RPMI7951 (cell line): Measurements from ENCODE around the gene SCGB3A1. TPM values are rescaled to one million over a fixed set of nuclear protein-coding genes. Genes with fewer than 3 reads are reported as not detected.

ENCODE experiments used
- DNase-seq: peaks from one replicate; pipeline ENCODE4 v3.0.0-alpha.2; 2012; ENCODE audit warnings: low read depth
- total RNA-seq: library from RNA; depleted of rRNA; stranded (reverse); fragments of >200 nt; shearing (Covaris generic); gene quantifications from 2 replicates; pipeline ENCODE4 v1.2.3, GENCODE V29; 2014; rRNA removed

SCGB3A1 gene, protein sequence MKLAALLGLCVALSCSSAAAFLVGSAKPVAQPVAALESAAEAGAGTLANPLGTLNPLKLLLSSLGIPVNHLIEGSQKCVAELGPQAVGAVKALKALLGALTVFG
- total RNA-seq: not detected in 2 replicates

DNA sequence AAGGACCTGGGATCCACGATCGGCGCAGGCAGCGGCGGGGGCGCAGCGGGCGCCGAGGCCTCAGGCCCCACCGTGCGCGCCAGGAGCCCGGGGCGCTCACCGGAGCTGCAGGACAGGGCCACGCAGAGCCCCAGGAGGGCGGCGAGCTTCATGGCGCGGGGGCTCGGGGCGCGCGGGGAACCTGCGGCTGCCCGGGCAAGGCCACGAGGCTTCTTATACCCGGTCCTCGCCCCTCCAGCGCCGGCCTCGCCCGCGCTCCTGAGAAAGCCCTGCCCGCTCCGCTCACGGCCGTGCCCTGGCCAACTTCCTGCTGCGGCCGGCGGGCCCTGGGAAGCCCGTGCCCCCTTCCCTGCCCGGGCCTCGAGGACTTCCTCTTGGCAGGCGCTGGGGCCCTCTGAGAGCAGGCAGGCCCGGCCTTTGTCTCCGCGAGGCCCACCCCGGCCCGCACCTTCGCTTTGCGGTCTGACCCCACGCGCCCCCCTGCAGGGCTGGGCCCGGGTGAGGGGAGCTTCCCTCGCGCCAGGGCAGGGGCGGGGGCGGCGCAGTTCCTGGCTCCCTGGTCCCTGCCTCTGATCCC lies at the start of gene SCGB3A1:
TSS of gene SCGB3A1 (minus strand) at position 189 of the 577 bp plus-strand sequence. CDS start at position 152, 37 bp downstream.
- DNase-seq: no peak

DNA sequence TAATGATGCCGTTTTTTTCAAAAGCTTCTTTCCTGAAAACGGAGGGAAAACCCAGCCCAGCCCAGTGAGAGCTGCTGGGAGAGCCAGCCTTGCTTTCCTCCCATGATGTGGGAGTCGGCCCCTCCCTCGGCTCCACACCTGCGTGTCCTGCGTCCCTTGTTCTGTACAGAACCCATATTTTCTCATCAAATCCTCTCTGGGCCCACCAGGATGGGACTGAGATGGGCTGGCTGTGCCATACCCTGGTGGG lies 49.2 kb upstream of the SCGB3A1 start:
- DNase-seq: no peak

DNA sequence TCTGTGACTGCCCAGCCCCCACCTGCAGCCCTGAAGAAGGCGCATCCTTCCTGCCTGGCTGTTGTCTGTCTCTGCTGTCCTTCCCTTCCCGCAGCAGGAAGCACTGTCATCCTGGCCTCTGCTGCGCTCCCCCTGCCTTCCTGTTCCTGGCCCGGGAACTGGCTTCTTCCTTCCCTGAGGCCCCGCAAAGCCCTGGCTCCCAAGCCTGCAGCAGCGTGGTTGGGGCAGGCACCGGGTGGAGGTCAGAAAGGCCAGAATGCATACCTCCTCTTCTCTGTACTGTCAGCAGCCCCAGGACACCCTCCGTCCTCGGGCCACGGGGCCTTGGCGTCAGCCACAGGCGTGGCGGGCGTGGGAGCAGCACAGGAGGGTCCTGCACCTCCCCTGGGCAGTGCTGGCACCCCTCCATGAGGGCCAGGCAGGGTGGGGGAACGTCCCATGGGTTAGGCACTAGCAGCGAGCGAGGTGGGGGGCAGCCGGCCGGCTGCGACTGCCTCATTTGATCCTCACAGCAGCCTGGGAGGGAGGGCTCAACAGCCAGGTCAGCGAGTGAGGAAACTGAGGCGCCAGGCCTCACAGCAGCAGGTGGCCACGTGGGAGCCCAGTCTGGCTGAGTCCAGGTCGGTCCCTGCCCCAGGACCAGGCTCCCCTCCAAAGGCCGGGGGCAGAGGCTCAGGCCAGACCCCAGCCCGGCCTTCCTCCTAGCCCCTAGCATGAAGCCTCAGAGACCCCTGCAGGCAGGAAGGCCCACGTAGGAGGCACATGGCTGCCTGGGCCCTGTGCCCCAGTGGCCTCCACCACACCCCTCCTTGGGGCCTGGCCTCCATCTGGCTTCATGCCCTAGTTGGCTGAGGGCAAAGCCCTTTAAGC lies 48.7 kb upstream of the SCGB3A1 start:
- DNase-seq: no peak

DNA sequence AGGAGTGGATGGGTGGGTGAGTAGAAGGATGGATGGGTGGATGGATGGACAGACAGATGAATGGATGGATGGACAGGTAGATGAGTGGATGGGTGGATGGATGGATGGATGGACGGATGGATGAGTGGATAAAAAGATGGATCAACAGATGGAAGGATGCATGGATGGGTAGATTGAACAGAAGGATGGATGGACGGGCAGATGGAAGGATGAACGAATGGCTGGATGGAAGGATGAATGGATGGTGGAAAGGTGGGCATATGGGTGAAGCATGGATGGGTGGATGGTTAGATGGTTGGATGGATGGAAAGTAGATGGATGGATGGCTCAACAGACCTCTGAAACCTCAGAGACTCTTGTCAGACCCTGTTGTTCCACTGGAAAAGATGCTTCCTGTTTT lies 48.0 kb upstream of the SCGB3A1 start:
- no peak for DNase-seq

DNA sequence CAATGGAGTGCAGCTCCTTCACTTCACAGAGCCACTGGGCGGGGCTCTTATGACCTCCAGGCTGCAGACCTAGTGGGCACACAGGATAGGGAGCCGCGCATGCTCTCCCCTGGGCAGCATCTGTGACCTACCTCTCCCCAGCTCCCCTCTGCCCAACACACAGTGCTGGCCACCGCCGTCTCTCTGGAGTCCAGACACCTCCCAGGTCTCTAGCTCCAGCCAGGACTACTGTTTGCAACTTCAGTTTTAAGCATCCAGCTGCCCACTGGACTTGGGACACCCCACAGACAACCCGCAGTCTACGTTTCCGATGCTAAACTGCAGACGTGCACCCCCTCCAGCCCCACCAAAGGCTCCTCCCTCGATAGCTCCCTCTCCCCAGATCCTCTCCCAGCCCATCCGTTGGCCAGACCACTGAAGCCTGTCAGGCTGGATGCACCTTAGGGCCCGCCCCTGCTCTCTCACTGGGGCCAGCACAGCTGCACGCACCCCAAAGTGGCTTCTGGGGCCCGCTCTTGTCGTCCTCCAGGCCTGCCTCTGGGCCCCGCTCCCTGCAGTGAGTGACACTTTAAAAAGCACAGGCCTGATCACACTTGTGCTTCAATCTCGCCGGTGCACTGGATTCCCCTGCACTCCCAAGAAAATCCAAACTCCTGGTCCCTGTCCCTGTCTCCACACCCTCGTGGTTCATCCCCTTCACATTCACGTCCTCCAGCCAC lies 46.8 kb upstream of the SCGB3A1 start:
- no peak for DNase-seq

DNA sequence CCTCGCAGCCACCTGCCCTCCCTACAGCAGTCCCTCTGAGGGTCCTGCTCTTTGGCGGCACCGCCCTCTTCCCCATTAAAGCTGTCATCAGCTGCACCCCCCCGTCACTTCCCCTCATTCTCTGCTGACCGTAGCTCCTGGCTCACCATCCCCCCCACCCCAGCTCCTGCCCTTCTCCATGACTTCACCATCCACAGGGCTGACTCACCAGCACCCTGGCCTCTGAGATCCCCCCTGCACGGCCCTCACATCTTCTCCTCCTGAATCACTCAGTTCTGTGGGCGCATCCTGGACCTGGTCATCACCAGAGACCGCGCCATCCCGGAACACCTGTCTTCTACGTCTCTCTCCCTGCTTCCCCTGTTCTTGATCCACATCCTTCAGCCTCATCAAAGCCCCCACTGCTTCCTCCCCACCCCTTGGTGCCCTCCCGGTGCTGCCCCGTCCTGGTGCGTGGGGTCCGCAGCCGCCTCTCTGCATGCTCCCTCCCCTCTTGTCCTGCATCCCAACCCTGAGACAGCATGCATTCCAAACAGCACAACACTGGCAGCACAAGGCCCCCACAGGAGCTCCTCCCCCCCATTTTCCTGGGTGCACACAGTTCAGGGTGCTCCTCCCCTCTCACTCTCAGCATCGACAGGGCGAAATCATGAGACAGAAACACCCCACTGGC lies 45.2 kb upstream of the SCGB3A1 start:
- DNase-seq: no peak

DNA sequence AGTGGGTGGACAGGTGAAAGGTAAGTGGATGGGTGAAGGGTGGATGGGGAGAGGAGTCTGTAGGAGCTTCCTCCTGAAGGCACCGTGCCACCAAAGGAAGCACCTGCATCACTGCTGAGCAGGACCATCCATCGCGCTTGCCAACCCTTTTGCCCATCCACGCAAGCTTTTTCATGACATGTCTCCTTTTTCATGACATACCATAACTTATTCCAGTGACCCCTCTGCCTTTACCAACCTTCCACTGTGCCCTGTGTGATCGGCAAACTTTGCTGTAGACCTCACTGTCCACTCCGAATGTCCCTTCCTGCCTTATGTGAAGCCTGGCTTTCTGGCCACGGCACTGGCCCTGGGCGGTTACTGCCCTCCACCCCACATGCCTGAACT lies 44.7 kb upstream of the SCGB3A1 start:
- DNase-seq: no peak

DNA sequence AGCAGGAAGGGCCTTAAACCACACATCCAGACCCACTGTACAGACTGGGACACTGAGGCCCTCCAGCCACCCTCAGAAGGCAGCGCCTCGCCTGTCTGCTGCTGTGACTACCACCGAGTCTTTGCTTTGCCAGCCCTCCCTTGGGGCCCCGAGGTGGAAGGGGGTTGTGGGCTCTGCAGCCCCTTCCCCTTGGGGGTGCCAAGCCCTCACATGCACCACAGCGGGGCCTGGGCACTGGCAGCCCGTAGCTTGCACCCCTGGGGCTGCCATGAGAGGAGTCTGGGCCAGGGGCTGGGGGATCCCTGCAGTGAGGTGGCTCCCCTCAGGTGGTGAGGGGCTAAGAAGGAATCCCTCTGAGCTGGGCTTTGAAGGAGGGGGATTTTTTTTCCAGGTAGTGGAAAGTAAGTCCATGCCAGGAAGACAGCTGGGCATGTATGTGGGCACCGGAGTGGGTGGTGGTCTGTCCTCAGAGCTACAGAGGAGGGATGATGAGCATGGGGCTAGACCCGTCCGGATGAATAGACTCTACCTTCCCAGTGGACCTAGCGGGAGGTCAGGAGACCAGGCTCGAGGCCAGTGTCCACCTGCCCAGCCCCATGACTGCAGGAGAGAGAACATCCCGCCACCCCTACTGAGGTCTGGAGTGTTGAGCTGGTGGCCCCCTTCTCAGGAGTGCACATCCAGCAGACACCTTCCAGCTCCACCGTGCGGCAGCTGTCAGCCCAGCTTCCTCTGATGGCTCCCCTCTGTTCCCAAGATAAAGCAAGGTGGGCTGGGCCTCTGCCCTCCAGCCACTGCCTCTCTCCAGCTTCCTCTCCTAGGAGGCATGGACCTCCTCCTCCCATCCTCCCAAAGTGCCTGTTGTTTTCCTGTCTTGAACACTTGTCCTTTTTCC lies 42.2 kb upstream of the SCGB3A1 start:
- DNase-seq: no peak

DNA sequence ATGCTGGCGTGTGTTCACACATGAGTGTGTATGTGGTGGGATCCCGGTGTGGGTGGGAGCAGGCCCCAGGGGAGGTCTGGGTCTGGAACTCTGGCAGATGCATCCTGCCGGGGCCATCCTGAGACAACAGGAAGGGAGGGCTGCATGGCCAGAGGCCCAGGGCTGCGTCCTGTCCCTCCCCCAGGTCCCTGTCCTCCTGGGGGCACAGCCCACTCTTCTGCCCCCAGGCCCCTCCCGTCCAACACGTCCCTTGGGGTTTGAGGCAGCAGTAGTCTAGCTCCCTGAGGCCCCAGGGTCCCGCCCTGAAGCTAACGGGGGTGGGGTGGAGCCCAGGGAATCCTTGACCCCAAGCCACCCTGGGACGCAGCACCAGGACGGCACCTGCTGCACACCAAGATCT lies 41.5 kb upstream of the SCGB3A1 start:
- no peak for DNase-seq

DNA sequence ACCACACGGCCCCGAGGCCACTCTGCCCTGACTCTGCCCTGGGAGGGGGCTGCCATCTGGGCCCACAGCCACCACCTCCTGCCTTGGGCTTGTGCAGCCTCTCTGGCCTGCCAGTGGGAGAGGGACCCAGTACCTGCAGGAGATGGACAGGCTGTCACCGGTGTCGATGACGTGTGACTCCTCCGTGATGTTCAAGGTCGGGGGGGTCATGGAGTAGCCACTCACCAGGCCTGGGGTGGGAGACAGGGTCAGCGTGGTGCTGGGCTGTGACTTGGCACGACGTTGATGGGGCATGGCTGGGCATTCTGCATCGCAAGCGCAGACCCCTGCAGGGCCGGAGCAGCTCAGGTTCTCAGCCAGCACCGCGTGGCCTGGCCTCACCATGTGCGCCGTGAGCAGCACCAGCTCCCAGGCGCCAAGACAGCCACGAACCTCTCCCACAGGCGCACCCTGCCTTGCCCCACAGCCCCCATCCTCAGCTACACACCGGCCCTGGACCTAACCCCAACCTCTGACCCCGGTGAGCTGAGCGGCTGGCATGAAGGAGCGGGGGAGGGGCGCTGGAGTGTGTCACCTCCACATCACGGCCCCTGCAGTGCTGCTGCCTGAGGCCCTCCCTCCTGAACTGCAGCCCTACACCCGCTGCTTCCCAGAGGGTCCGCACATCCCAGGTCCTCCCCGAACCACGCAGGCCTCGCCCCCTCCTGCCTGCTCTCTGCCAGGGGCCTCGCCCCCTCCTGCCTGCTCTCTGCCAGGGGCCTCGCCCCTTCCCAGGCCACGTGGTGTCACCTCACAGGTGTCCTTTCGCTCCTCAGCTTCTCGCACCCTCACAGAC lies 40.5 kb upstream of the SCGB3A1 start:
- no peak for DNase-seq

DNA sequence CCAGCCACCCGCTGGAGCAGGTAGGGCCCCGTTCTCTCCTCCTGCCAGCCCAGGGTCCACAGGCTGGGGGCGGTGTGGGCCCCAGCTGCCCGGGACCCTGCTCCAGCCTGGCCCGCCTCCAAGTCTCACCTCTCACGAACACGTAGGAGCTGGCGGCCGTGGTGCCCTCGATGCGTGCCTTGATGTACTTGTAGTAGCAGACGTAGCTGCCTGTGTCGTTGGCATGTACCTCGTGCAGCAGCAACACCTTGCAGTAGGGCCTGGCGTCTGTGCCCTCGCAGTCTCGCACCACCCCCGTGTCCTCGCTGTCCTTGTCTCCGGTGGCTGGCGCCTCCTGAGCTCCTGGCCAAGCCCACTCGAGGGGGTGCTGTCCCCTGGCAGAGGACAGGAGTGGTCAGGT lies 39.1 kb upstream of the SCGB3A1 start:
- no peak for DNase-seq

DNA sequence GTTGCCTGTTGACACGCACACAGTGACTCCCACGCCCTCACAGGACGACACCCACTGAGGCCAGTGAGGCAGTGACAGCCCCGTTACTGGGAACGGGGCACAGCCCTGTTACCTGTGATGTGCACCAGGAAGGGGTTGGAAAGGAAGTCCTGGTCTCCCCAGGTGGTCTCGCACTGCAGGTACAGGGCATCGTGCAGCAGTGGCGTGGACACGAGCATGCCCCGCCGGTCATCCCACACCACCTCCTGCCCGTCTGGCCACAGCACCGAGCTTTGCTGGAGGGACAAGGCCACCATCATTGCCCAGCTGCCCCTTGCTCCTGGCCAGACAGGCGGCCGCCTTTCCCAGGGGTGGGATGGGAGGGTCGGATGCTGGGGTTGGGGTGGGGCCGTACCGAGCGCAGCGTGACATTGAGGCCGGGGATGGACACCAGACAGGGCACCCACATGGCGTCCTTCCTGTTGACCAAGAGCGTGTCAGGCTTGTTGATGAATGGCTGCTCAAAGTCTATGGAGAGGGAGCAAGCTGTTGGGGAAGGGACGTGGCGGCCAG lies 38.6 kb upstream of the SCGB3A1 start:
- DNase-seq: no peak

DNA sequence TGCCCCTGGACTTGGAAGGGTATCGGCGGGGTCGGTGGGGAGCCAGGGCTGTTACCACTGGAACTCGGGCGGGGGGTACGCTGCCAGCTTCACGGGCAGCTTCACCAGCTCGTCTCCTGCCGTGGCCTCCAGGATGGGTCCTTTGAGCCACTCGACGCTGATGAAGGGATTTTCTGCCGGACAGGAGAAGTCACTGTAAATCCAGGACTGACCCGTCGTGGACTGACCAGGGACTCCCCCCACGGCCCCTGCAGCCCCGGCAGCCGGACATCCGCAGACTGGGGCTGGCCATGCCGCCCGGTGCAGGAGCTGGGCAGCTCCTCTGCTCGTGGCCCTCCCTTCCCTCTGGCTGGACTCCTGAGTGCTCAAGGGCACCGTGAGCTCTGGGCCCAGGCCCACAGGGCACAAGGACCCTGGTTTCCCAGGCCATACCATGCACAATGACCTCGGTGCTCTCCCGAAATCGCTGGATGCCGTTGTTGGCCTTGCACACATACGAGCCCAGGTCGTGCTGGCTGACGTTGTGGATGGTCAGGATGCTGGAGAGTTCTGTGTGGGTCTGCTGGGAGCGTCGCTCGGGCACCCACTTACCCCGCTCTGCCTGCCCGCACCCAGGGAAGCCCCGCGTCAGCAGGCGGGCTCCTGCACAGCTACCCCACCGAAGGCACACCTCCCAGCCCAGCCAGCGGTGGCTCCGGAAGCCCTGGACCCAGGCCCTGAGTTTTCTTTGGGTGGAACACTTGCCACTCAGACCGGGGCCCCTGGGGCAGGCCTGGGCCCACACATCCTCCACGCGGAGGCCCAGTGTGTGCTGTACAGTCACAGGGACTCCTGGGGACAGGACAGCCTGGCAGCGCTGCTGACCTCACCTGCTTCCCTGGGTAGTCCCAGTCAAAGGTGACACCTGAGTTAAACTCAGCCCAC lies 37.8 kb upstream of the SCGB3A1 start:
- no peak for DNase-seq

DNA sequence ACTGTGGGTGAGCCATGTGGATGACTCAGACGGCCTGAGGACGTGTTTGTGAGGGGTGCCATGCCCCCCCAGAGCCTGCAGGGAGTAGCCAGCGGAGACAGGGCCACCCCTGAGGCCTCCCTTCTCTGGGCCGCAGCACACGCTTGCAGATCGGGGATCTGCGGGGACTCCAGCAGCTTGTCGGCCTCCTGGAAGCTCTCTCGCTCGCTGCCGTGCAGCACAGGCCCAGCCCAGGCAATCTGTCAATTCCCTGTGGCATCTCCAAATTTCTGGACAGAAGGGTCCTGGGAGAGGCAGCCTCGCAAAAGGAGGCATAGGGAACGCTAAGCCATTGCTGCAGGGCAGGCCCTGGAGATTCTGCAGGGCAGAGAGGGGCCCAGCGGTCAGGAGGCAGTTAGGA lies 36.9 kb upstream of the SCGB3A1 start:
- DNase-seq: no peak

DNA sequence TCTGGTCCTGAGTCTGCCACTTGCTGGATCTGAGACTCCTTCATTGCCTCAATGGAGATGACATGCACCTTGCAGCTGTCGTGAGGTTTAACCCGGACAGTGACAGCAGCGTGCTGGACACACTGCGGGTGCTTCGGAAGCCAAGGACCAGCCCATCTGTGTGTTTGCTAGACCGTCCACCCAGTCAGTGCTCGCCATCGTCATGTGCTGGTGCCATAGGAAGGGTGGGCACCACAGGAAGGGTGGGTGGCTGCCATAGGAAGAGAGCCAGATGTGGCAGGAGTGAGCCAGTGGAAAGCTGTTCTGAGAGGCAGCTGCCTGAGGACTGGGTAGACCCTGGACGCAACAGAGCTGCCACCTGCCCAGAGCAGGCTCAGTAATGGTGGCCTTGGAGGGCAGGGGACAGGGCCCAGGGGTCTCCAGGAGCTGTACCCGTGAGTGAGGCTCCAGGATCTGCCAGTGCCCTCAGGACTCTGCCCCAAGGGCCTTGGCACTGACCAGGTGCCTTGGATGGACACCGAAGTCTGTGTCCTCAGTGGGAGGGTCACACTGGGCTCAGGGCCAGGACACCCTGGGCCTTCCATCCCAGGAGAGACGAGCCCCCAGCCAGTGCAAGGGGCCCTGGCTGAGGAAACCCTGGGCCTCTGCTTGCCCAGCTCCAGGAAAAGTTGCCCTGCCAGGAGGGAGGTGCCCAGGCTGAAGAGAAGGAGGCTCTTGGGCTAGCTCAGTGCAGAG lies 36.3 kb upstream of the SCGB3A1 start:
- no peak for DNase-seq

DNA sequence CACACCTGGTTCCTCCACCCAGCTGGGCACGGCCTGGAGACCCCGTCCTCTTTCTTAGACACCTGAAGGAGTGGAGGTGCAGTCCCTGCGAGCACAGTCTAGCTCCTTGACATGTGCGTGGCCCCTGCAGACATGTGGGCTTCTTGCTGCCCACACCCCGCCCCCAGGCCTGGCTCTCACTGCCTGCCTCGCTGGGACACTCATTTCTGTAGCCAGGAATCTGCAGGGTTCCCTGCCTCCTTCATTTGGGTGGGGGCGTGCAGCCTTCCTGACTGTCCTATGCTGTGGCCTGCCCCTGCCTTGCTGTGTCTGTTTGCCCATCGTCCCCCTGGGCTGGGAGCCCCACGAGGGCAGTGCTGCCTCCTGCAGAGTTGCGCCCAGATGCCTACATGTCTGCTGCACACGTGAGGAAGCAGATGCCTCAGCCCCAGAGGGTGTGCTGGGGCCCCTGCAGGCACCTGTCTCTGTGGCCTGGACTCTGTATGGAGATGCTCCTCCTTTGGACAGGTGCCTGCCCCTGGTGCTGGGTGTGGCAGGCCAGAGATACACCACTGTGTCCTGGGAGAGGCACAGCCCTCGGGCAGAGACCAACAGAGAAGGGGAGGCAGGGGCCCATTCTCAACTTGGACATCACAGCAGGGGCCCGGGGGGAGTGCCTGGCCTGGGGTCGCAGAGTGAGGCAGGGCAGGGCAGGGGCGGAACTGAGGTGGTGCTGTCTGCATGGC lies 35.5 kb upstream of the SCGB3A1 start:
- no peak for DNase-seq
